Left cardiac atrium (tissue), 4 donors: ENCODE measurements around the gene SMG6. TPM values are rescaled to one million over a fixed set of nuclear protein-coding genes. Genes with fewer than 3 reads are reported as not detected.

ENCODE experiments used
- ATAC-seq, 2 donors: fragments of 200-7000 bp; cut with Tn5 transposase; one replicate each; pipeline ENCODE4 v1.9.1; 2020; ENCODE audit warnings: mild to moderate bottlenecking in 2 of 2, moderate library complexity in 2 of 2
- DNase-seq: peaks from one replicate; pipeline ENCODE4 v3.0.0-alpha.2; 2020
- intact Hi-C, 2 donors: fragments of 100-400 bp; cut with DNase I; formaldehyde crosslinking; loops; one replicate each; pipeline versions ENCODE4 v1.14.1 to v1.15.1; 2022 to 2023
- total RNA-seq, 2 donors: library from RNA; stranded (reverse); fragmentation: NEBNext Ultra II Directional; extraction: Animal tissue kit (Norgen Biotek cat#: 25700); gene quantifications; one replicate each; pipeline ENCODE4 v1.2.1, GENCODE V29; 2021
- donor health status: DM: no; HTN: yes; CAD: no.
- donor health status: DM: no; HTN: yes; CAD: no; lungs with severe emphysema.
- donor health status: DM: yes; HTN: yes; CAD: no.
- donor health status: Dilated cardiomyopathy.

Gene SMG6
- total RNA-seq, 2 donors from 2014 or later = 22.3 to 23.0 TPM

- ATAC-seq (peak in 1 of 2 donors; percentile 72), DNase-seq (peak; percentile 46)
- intact Hi-C loops = no loop called here
Measured at GRCh38 chr17:2192367-2193057, 111.1 kb downstream of the SMG6 start.

- ATAC-seq = no peak
- DNase-seq = no peak
- intact Hi-C loops = no loop called here
Measured at GRCh38 chr17:2191785-2192184, 111.8 kb downstream of the SMG6 start.

- intact Hi-C loops = no loop called here
- peak in 1 of 2 donors; percentile 15 for ATAC-seq
- DNase-seq = no peak
Measured at GRCh38 chr17:2191227-2191626, 112.4 kb downstream of the SMG6 start.

- DNase-seq (peak; percentile 54), ATAC-seq (peak; percentile 35 to 57)
- intact Hi-C loops = no loop called here
Measured at GRCh38 chr17:2190014-2190413, 113.6 kb downstream of the SMG6 start.

- peak; percentile 62 to 66 for ATAC-seq
Measured at GRCh38 chr17:2188971-2189630, 114.5 kb downstream of the SMG6 start.

GRCh38 chr17:2187758-2188157 is 115.8 kb downstream of the SMG6 start:
- DNase-seq (no peak), ATAC-seq (no peak)
- intact Hi-C loops = no loop called here

More at GRCh38 chr17:2188971-2189630, 114.5 kb downstream of the SMG6 start:
- peak; percentile 45 for DNase-seq
- intact Hi-C loops = no loop called here

- ATAC-seq (no peak), DNase-seq (no peak)
- intact Hi-C loops = no loop called here
Measured at GRCh38 chr17:2186937-2187336, 116.6 kb downstream of the SMG6 start.

- no peak for ATAC-seq
- intact Hi-C loops = no loop called here
- no peak for DNase-seq
Measured at GRCh38 chr17:2184993-2185931, 118.3 kb downstream of the SMG6 start.

GRCh38 chr17:2183346-2183745 is 120.2 kb downstream of the SMG6 start:
- no peak for DNase-seq
- no peak for ATAC-seq
- intact Hi-C loops = no loop called here

GRCh38 chr17:2181897-2182448 is 121.6 kb downstream of the SMG6 start:
- intact Hi-C loops = no loop called here
- ATAC-seq = no peak
- DNase-seq = no peak

- intact Hi-C loops = no loop called here
- peak; percentile 64 to 82 for ATAC-seq
- peak; percentile 84 for DNase-seq
Measured at GRCh38 chr17:2181206-2181896, 122.2 kb downstream of the SMG6 start.

GRCh38 chr17:2180768-2181167 is 122.8 kb downstream of the SMG6 start:
- no peak for ATAC-seq
- no peak for DNase-seq
- intact Hi-C loops = no loop called here

- ATAC-seq (peak; percentile 57 to 76), DNase-seq (peak; percentile 89)
- intact Hi-C loops = loop anchor here (5.0 to 10.0 kb wide), 4 partner anchors 33 to 117 kb away; no protein-coding TSS in a partner anchor
Measured at GRCh38 chr17:2179615-2180295, 123.8 kb downstream of the SMG6 start.

- DNase-seq = peak; percentile 53
- peak; percentile 2 to 24 for ATAC-seq
- intact Hi-C loops = loop anchor here (5.0 to 10.0 kb wide), 4 partner anchors 33 to 117 kb away; no protein-coding TSS in a partner anchor
Measured at GRCh38 chr17:2178798-2179501, 124.6 kb downstream of the SMG6 start.

- DNase-seq (no peak), ATAC-seq (no peak)
- intact Hi-C loops = loop anchor here (5.0 to 10.0 kb wide), 4 partner anchors 35 to 115 kb away; no protein-coding TSS in a partner anchor
Measured at GRCh38 chr17:2177235-2177811, 126.3 kb downstream of the SMG6 start.

- ATAC-seq = no peak
- intact Hi-C loops = loop anchor here (5.0 to 10.0 kb wide), 4 partner anchors 36 to 114 kb away; no protein-coding TSS in a partner anchor
- DNase-seq = no peak
Measured at GRCh38 chr17:2176499-2177169, 127.0 kb downstream of the SMG6 start.
